Measurements from ENCODE around the gene ZNF600. TPM values are rescaled to one million over a fixed set of nuclear protein-coding genes. Genes with fewer than 3 reads are reported as not detected.
"Not testable (repeated sequence)": the region's sequence is repeated elsewhere in the genome, so short reads cannot be mapped to it uniquely, and the experiment has no call there.

Gene ZNF600
- total and polyA plus RNA-seq, 2 experiments from 2014 or later = 1.9 to 3.5 TPM

GRCh38 chr19:52734893-52735661 lies 51.5 kb downstream of the ZNF600 start, which contains the start of gene ZNF611:
TSS of gene ZNF611 (minus strand) at chr19:52735044. CDS start at chr19:52715894, 19,150 bp downstream.
- H3K79me2 ChIP-seq (ENCODE audit: insufficient read depth) = peaks cover 27% of the 10 kb centered on the region
- in situ Hi-C loops (cut with MboI) = no loop called here
- WGBS, 2 experiments (ENCODE audit: low coverage in 1 of 2, low lambda C conversion rate in 2 of 2, missing lambda C conversion rate in 2 of 2) = 6 to 8% methylated on average over 27 to 38 of the region's 38 CpGs

GRCh38 chr19:52734331-52734892 lies 52.2 kb downstream of the ZNF600 start:
- H3K27me3 ChIP-seq (replicated peaks; ENCODE audit: insufficient read depth) = no peaks in the 10 kb centered on the region
- 2% methylated on average over 29 to 37 of the region's 39 CpGs for WGBS, 2 experiments (ENCODE audit: low coverage in 1 of 2, low lambda C conversion rate in 2 of 2, missing lambda C conversion rate in 2 of 2)
- H3K79me2 ChIP-seq (ENCODE audit: insufficient read depth) = peaks cover 27% of the 10 kb centered on the region
- peak overlapping the region; percentile 87 for H3K9ac ChIP-seq
- DNase-seq = peak; percentile 57
- TF ChIP-seq EZH2 (IDR thresholded peaks at IDR 0.05; ENCODE audit: insufficient read depth, poor library complexity, severe bottlenecking) (no peak), EZH2phosphoT487 (IDR thresholded peaks at IDR 0.05; ENCODE audit: insufficient read depth, low read depth) (no peak)
- peak overlapping the region; percentile 65 for H3K27ac ChIP-seq
- H3K4me3 ChIP-seq = peak overlapping the region; percentile 87
- no peaks in the 10 kb centered on the region for H3K36me3 ChIP-seq (ENCODE audit: low read depth)
- H3K9me2 ChIP-seq (ENCODE audit: insufficient read depth) = no peaks in the 10 kb centered on the region
- H3K9me3 ChIP-seq (ENCODE audit: low read depth) = no peaks in the 10 kb centered on the region
- H3F3A ChIP-seq (ENCODE audit: insufficient read depth) = no peaks in the 10 kb centered on the region
- in situ Hi-C loops (cut with MboI) = no loop called here
- H3K4me2 ChIP-seq (ENCODE audit: unreplicated experiment) = peak overlapping the region; percentile 75
- H3K4me1 ChIP-seq (ENCODE audit: insufficient read depth) = no peaks in the 10 kb centered on the region
- H2AFZ ChIP-seq = peak overlapping the region; percentile 92
- no peaks in the 10 kb centered on the region for H4K20me1 ChIP-seq (ENCODE audit: insufficient read depth)

More at GRCh38 chr19:52734893-52735661, 51.5 kb downstream of the ZNF600 start, which contains the start of gene ZNF611:
- peak within 1 kb of the TSS; percentile 92 for H2AFZ ChIP-seq
- H4K20me1 ChIP-seq (ENCODE audit: insufficient read depth) = no peaks in the 10 kb centered on the region
- DNase-seq = peak; percentile 98
- TF ChIP-seq EZH2phosphoT487 (IDR thresholded peaks at IDR 0.05; ENCODE audit: insufficient read depth, low read depth) (no peak), EZH2 (IDR thresholded peaks at IDR 0.05; ENCODE audit: insufficient read depth, poor library complexity, severe bottlenecking) (no peak)
- H3K36me3 ChIP-seq (ENCODE audit: low read depth) = no peaks in the 10 kb centered on the region
- H3K9me3 ChIP-seq (ENCODE audit: low read depth) = no peaks in the 10 kb centered on the region
- no peaks in the 10 kb centered on the region for H3K4me1 ChIP-seq (ENCODE audit: insufficient read depth)
- H3K4me2 ChIP-seq (ENCODE audit: unreplicated experiment) = peak within 1 kb of the TSS; percentile 75
- H3K27ac ChIP-seq = peak within 1 kb of the TSS; percentile 65
- no peaks in the 10 kb centered on the region for H3F3A ChIP-seq (ENCODE audit: insufficient read depth)
- peak within 1 kb of the TSS; percentile 87 for H3K4me3 ChIP-seq
- H3K27me3 ChIP-seq (replicated peaks; ENCODE audit: insufficient read depth) = no peaks in the 10 kb centered on the region
- H3K9ac ChIP-seq = peak within 1 kb of the TSS; percentile 87
- H3K9me2 ChIP-seq (ENCODE audit: insufficient read depth) = no peaks in the 10 kb centered on the region

GRCh38 chr19:52726051-52726450 lies 60.5 kb downstream of the ZNF600 start:
- DNase-seq; H3K4me2 ChIP-seq (ENCODE audit: unreplicated experiment); H2AFZ ChIP-seq; in situ Hi-C loops (cut with MboI); H3K9me2 ChIP-seq (ENCODE audit: insufficient read depth); H3K27ac ChIP-seq; H4K20me1 ChIP-seq (ENCODE audit: insufficient read depth); H3K36me3 ChIP-seq (ENCODE audit: low read depth); H3K9me3 ChIP-seq (ENCODE audit: low read depth); H3K4me3 ChIP-seq; H3K9ac ChIP-seq; H3K4me1 ChIP-seq (ENCODE audit: insufficient read depth); H3K27me3 ChIP-seq (replicated peaks; ENCODE audit: insufficient read depth): not testable (repeated sequence)
- H3F3A ChIP-seq (ENCODE audit: insufficient read depth) = peaks cover 12% of the 10 kb centered on the region; the same call in 1 of the 2 replicates
- WGBS, 2 experiments (ENCODE audit: low coverage in 1 of 2, low lambda C conversion rate in 2 of 2, missing lambda C conversion rate in 2 of 2) = 98 to 99% methylated on average over 16 of the region's 16 CpGs
- peaks cover 17% of the 10 kb centered on the region for H3K79me2 ChIP-seq (ENCODE audit: insufficient read depth)

GRCh38 chr19:52725528-52725961 lies 61.0 kb downstream of the ZNF600 start:
- no peaks in the 10 kb centered on the region for H3K9me3 ChIP-seq (ENCODE audit: low read depth)
- no peak overlapping the region for H3K27ac ChIP-seq
- in situ Hi-C loops (cut with MboI) = no loop called here
- no peak overlapping the region for H2AFZ ChIP-seq
- H3K36me3 ChIP-seq (ENCODE audit: low read depth) = peaks cover 9% of the 10 kb centered on the region
- no peak overlapping the region for H3K4me3 ChIP-seq
- no peak overlapping the region for H3K4me2 ChIP-seq (ENCODE audit: unreplicated experiment)
- H3K27me3 ChIP-seq (replicated peaks; ENCODE audit: insufficient read depth) = no peaks in the 10 kb centered on the region
- TF ChIP-seq EZH2phosphoT487 (IDR thresholded peaks at IDR 0.05; ENCODE audit: insufficient read depth, low read depth) (no peak), EZH2 (IDR thresholded peaks at IDR 0.05; ENCODE audit: insufficient read depth, poor library complexity, severe bottlenecking) (no peak)
- H3K9me2 ChIP-seq (ENCODE audit: insufficient read depth) = no peaks in the 10 kb centered on the region
- H3K4me1 ChIP-seq (ENCODE audit: insufficient read depth) = peaks cover 10% of the 10 kb centered on the region
- no peak for DNase-seq
- H3F3A ChIP-seq (ENCODE audit: insufficient read depth) = peaks cover 12% of the 10 kb centered on the region; the same call in 1 of the 2 replicates
- no peak overlapping the region for H3K9ac ChIP-seq
- 90 to 92% methylated on average over 16 to 24 of the region's 24 CpGs for WGBS, 2 experiments (ENCODE audit: low coverage in 1 of 2, low lambda C conversion rate in 2 of 2, missing lambda C conversion rate in 2 of 2)
- peaks cover 12% of the 10 kb centered on the region; the same call in 1 of the 2 replicates for H3K79me2 ChIP-seq (ENCODE audit: insufficient read depth)
- no peaks in the 10 kb centered on the region for H4K20me1 ChIP-seq (ENCODE audit: insufficient read depth)

All from GM23248 (cell line).